CD14-positive monocyte (primary cell): Measurements from ENCODE around the gene NRXN3. TPM values are rescaled to one million over a fixed set of nuclear protein-coding genes. Genes with fewer than 3 reads are reported as not detected.

Source experiments
- DNase-seq, 3 donors: peaks; one replicate each; pipeline ENCODE4 v3.0.0-alpha.2; 2011 to 2022
- H2AFZ ChIP-seq: 2 replicates; pipeline ENCODE4 v1.6.0; 2012; ENCODE audit warnings: mild to moderate bottlenecking, low read depth, low read length, inconsistent platforms; ENCODE audit not compliant: insufficient read depth, poor library complexity, severe bottlenecking
- H3K27ac ChIP-seq, 2 donors: 1 replicate in 1 of 2; 2 replicates in 1 of 2; pipeline ENCODE4 v1.5.1; 2012 to 2013; ENCODE audit warnings: low read length in 2 of 2, control low read depth in 1 of 2, inconsistent platforms in 1 of 2, low read depth in 1 of 2, mild to moderate bottlenecking in 1 of 2
- H3K27me3 ChIP-seq, 2 donors: one replicate each; pipeline versions ENCODE4 v1.6.0 to v1.6.1; 2011 to 2013; ENCODE audit warnings: low read length in 2 of 2; ENCODE audit not compliant: control insufficient read depth in 2 of 2, insufficient read depth in 2 of 2
- H3K36me3 ChIP-seq, 2 donors: replicated peaks in 1 of 2; 1 replicate in 1 of 2; 2 replicates in 1 of 2; pipeline versions ENCODE4 v1.5.1 to v1.6.1; 2012 to 2013; ENCODE audit warnings: low read length in 2 of 2, control low read depth in 1 of 2, inconsistent platforms in 1 of 2, mild to moderate bottlenecking in 1 of 2; ENCODE audit not compliant: insufficient read depth in 2 of 2, control insufficient read depth in 1 of 2
- H3K4me1 ChIP-seq, 2 donors: 1 replicate in 1 of 2; 2 replicates in 1 of 2; pipeline versions ENCODE4 v1.5.1 to v1.6.1; 2012 to 2013; ENCODE audit warnings: low read length in 2 of 2, control low read depth in 1 of 2, inconsistent platforms in 1 of 2, mild to moderate bottlenecking in 1 of 2, moderate library complexity in 1 of 2; ENCODE audit not compliant: insufficient read depth in 2 of 2, control insufficient read depth in 1 of 2
- H3K4me2 ChIP-seq: replicated peaks from 2 replicates; pipeline ENCODE3; 2012; ENCODE audit warnings: low read length, moderate library complexity, mild to moderate bottlenecking; ENCODE audit not compliant: poor library complexity, severe bottlenecking; ENCODE audit errors: extremely low read depth
- H3K4me3 ChIP-seq, 3 experiments: fragments of 200-600 bp in 1 of 3; sonication (generic) in 1 of 3; replicated peaks in 1 of 3; 1 replicate in 2 of 3; 2 replicates in 1 of 3; pipeline ENCODE4 v1.5.1; 2011 to 2013; ENCODE audit warnings: low read length in 3 of 3, mild to moderate bottlenecking in 3 of 3, control low read depth in 2 of 3, low read depth in 2 of 3, inconsistent platforms in 1 of 3, moderate library complexity in 1 of 3
- H3K79me2 ChIP-seq: 2 replicates; pipeline ENCODE4 v1.6.0; 2012; ENCODE audit warnings: mild to moderate bottlenecking, control low read depth, inconsistent platforms, low read length, moderate library complexity; ENCODE audit not compliant: insufficient read depth
- H3K9ac ChIP-seq: 2 replicates; pipeline ENCODE4 v1.6.0; 2017; ENCODE audit warnings: low read length, mild to moderate bottlenecking; ENCODE audit not compliant: insufficient read depth, poor library complexity, severe bottlenecking
- H3K9me3 ChIP-seq, 2 donors: replicated peaks in 1 of 2; 1 replicate in 1 of 2; 2 replicates in 1 of 2; pipeline versions ENCODE4 v1.5.1 to v1.6.1; 2012 to 2013; ENCODE audit warnings: low read length in 2 of 2, control low read depth in 1 of 2; ENCODE audit not compliant: control insufficient read depth in 1 of 2, insufficient read depth in 1 of 2
- H4K20me1 ChIP-seq: 2 replicates; pipeline ENCODE4 v1.6.0; 2012; ENCODE audit warnings: mild to moderate bottlenecking, low read length, control low read depth, moderate library complexity; ENCODE audit not compliant: insufficient read depth
- H3K27ac Mint-ChIP-seq, 7 donors: one replicate each; pipeline ENCODE4 v1.8.0; 2020; ENCODE audit warnings: mild to moderate bottlenecking in 7 of 7, mixed read lengths in 7 of 7, moderate library complexity in 6 of 7, inconsistent platforms in 2 of 7
- H3K27me3 Mint-ChIP-seq, 3 donors: one replicate each; pipeline ENCODE4 v1.8.0; 2021 to 2022; ENCODE audit warnings: low read depth in 3 of 3, mild to moderate bottlenecking in 3 of 3, mixed read lengths in 3 of 3, moderate library complexity in 3 of 3, inconsistent platforms in 1 of 3
- H3K36me3 Mint-ChIP-seq, 2 donors: one replicate each; pipeline ENCODE4 v1.8.0; 2020; ENCODE audit warnings: mixed read lengths in 2 of 2, inconsistent platforms in 1 of 2, mild to moderate bottlenecking in 1 of 2
- H3K4me1 Mint-ChIP-seq: one replicate; pipeline ENCODE4 v1.8.0; 2020; ENCODE audit warnings: mild to moderate bottlenecking, mixed read lengths
- H3K4me3 Mint-ChIP-seq, 2 donors: one replicate each; pipeline ENCODE4 v1.8.0; 2020; ENCODE audit warnings: mild to moderate bottlenecking in 2 of 2, mixed read lengths in 2 of 2, moderate library complexity in 1 of 2
- H3K9me3 Mint-ChIP-seq, 7 donors: one replicate each; pipeline ENCODE4 v1.8.0; 2020 to 2022; ENCODE audit warnings: mixed read lengths in 7 of 7, mild to moderate bottlenecking in 6 of 7, moderate library complexity in 6 of 7, inconsistent platforms in 2 of 7
- WGBS: methylation state at CpG from one replicate; pipeline ENCODE4 v1.1.5; 2013; ENCODE audit warnings: missing lambda C conversion rate; ENCODE audit not compliant: insufficient coverage; 5-methylcytosine and 5-hydroxymethylcytosine counted together
- intact Hi-C, 2 donors: fragments of 100-400 bp; cut with micrococcal nuclease; formaldehyde crosslinking; loops; one replicate each; pipeline versions ENCODE4 v1.15.0 to v1.15.1; 2023
- polyA plus RNA-seq, 3 donors: library from polyadenylated mRNA; depleted of rRNA in 1 of 3; unstranded in 2 of 3; stranded (reverse) in 1 of 3; fragments of 300-500 nt in 2 of 3; fragments of >200 nt in 1 of 3; fragmentation: Illumina TruSeq in 2 of 3; gene quantifications; 1 replicate in 2 of 3; 2 replicates in 1 of 3; pipeline ENCODE4 v1.2.3, GENCODE V29; 2012 to 2021
- TF ChIP-seq, protein P1 (sequence below): fragments of 200-600 bp; IDR thresholded peaks from one replicate; pipeline ENCODE4 v1.8.0; 2022; ENCODE audit warnings: antibody characterized with exemption, mild to moderate bottlenecking

Gene NRXN3
- polyA plus RNA-seq, 3 donors: not detected

DNA sequence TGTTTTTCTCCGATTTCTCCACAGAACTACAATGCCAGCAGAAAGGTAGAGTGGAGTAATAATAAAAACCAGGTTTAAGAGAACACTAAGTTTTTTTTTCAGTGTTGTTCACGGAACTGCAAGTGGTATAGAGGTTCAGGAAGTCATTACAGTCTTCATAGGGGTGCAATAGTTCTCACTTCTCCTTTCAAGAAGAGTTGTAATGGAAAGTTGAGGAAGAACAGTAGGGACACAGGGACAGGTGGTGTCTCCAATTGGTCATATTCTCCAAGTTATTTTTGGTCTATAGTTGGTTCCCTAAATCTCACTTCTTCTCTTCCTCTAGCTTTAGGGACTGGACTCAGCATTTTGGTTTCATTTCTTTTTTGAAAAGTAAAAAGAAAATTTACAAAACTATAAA, 894.0 kb downstream of the NRXN3 start:
- Histone ChIP-seq H3K9ac (no peak overlapping the region), H3K4me2 (peak overlapping the region; percentile 30), H4K20me1 (no peaks in the 10 kb centered on the region), H2AFZ (no peak overlapping the region), H3K9me3 (no peaks in the 10 kb centered on the region), H3K4me1 (peaks cover 5 to 7% of the 10 kb centered on the region in 2 donors), H3K27ac (no peak overlapping the region), H3K4me3 (no peak overlapping the region), H3K79me2 (no peaks in the 10 kb centered on the region), H3K27me3 (no peaks in the 10 kb centered on the region), H3K36me3 (no peaks in the 10 kb centered on the region)
- Mint-ChIP-seq H3K36me3 (no peaks in the 10 kb centered on the region), H3K27me3 (peaks cover 4 to 6% (median 6%) of the 10 kb centered on the region in 3 donors), H3K4me3 (peak overlapping the region in 1 of 2 donors; percentile 43), H3K27ac (no peak overlapping the region), H3K9me3 (peaks cover 0 to 7% (median 3%) of the 10 kb centered on the region in 7 donors), H3K4me1 (peaks cover 7% of the 10 kb centered on the region)
- intact Hi-C loops: no loop called here
- TF ChIP-seq, protein P1, sequence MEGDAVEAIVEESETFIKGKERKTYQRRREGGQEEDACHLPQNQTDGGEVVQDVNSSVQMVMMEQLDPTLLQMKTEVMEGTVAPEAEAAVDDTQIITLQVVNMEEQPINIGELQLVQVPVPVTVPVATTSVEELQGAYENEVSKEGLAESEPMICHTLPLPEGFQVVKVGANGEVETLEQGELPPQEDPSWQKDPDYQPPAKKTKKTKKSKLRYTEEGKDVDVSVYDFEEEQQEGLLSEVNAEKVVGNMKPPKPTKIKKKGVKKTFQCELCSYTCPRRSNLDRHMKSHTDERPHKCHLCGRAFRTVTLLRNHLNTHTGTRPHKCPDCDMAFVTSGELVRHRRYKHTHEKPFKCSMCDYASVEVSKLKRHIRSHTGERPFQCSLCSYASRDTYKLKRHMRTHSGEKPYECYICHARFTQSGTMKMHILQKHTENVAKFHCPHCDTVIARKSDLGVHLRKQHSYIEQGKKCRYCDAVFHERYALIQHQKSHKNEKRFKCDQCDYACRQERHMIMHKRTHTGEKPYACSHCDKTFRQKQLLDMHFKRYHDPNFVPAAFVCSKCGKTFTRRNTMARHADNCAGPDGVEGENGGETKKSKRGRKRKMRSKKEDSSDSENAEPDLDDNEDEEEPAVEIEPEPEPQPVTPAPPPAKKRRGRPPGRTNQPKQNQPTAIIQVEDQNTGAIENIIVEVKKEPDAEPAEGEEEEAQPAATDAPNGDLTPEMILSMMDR: no peak
- DNase-seq: peak; percentile 7 to 47 (median 12)
- WGBS: no CpG with 5 or more reads among the region's 2 CpGs

- Histone ChIP-seq H3K4me1 (no peaks in the 10 kb centered on the region), H3K79me2 (no peaks in the 10 kb centered on the region), H3K36me3 (no peaks in the 10 kb centered on the region), H3K9ac (no peak overlapping the region), H2AFZ (no peak overlapping the region), H3K4me3 (no peak overlapping the region), H3K4me2 (no peak overlapping the region), H3K27ac (no peak overlapping the region), H3K27me3 (no peaks in the 10 kb centered on the region), H3K9me3 (no peaks in the 10 kb centered on the region), H4K20me1 (no peaks in the 10 kb centered on the region)
- no peak for DNase-seq
- Mint-ChIP-seq H3K36me3 (no peaks in the 10 kb centered on the region), H3K4me1 (no peaks in the 10 kb centered on the region), H3K9me3 (peaks cover 0 to 3% (median 1%) of the 10 kb centered on the region in 7 donors), H3K27me3 (peaks cover 0 to 1% (median 0%) of the 10 kb centered on the region in 3 donors), H3K4me3 (no peak overlapping the region), H3K27ac (no peak overlapping the region)
- intact Hi-C loops: no loop called here
- 75% methylated on average over 2 of the region's 2 CpGs for WGBS
- TF ChIP-seq, protein P1: no peak
These were observed 904.3 kb downstream of the NRXN3 start for GRCh38 chr14:79074510-79074909.
